SK-N-SH (cell line): ENCODE results near the gene CCNY. TPM values are rescaled to one million over a fixed set of nuclear protein-coding genes. Genes with fewer than 3 reads are reported as not detected.

Source experiments
- CTCF ChIA-PET: fragments of 300-600, 350-600 bp; formaldehyde crosslinking; extraction: SDS; loops from one replicate; lab custom pipeline; 2021; lab: Yijun Ruan, JAX
- POLR2A ChIA-PET: fragments of 350-600 bp; sonication (Branson Sonifier 250); formaldehyde crosslinking; extraction: SDS; loops from one replicate; lab custom pipeline; 2020; ENCODE audit warnings: antibody characterized with exemption, inconsistent platforms; lab: Yijun Ruan, JAX
- DNase-seq: peaks from one replicate; pipeline ENCODE4 v3.0.0; 2012
- H2AFZ ChIP-seq: fragments of 200-600 bp; sonication (generic); 2 replicates; pipeline ENCODE4 v1.8.1; 2016; ENCODE audit warnings: antibody characterized with exemption, mild to moderate bottlenecking, low read depth
- H3F3A ChIP-seq: fragments of 200-600 bp; sonication (generic); replicated peaks from 2 replicates; pipeline ENCODE3; 2016; ENCODE audit warnings: antibody characterized with exemption, mild to moderate bottlenecking; ENCODE audit not compliant: insufficient read depth
- H3K27ac ChIP-seq, 2 experiments: fragments of 200-500 bp in 1 of 2; fragments of 200-600 bp in 1 of 2; sonication (Bioruptor generic) in 1 of 2; sonication (generic), shearing (Covaris generic) in 1 of 2; 2 replicates each; pipeline versions ENCODE4 v1.5.1 to v1.6.1; 2014 to 2016; ENCODE audit warnings: low read depth in 2 of 2, inconsistent platforms in 1 of 2, low read length in 1 of 2, mild to moderate bottlenecking in 1 of 2, mixed read lengths in 1 of 2
- H3K27me3 ChIP-seq: fragments of 200-600 bp; sonication (generic), shearing (Covaris generic); 2 replicates; pipeline ENCODE4 v1.6.1; 2016; ENCODE audit warnings: mixed run types; ENCODE audit not compliant: insufficient read depth
- H3K36me3 ChIP-seq, 2 experiments: fragments of 200-500 bp in 1 of 2; fragments of 200-600 bp in 1 of 2; sonication (Bioruptor generic) in 1 of 2; sonication (generic) in 1 of 2; replicated peaks in 1 of 2; 2 replicates each; pipeline versions ENCODE3 to v1.5.1; 2014 to 2016; ENCODE audit warnings: low read length in 1 of 2, mild to moderate bottlenecking in 1 of 2; ENCODE audit not compliant: insufficient read depth in 2 of 2, control insufficient read depth in 1 of 2
- H3K4me1 ChIP-seq, 2 experiments: fragments of 200-500 bp in 1 of 2; fragments of 200-600 bp in 1 of 2; sonication (Bioruptor generic) in 1 of 2; sonication (generic), shearing (Covaris generic) in 1 of 2; 2 replicates each; pipeline versions ENCODE4 v1.5.1 to v1.6.1; 2014 to 2016; ENCODE audit warnings: low read depth in 1 of 2, low read length in 1 of 2, mixed run types in 1 of 2; ENCODE audit not compliant: insufficient read depth in 2 of 2, control insufficient read depth in 1 of 2
- H3K4me2 ChIP-seq: fragments of 200-600 bp; sonication (generic), shearing (Covaris generic); 2 replicates; pipeline ENCODE4 v1.6.1; 2017; ENCODE audit warnings: mixed run types
- H3K4me3 ChIP-seq, 2 experiments: fragments of 200-500 bp in 1 of 2; fragments of 200-600 bp in 1 of 2; sonication (Bioruptor generic) in 1 of 2; sonication (generic), shearing (Covaris generic) in 1 of 2; 2 replicates each; pipeline versions ENCODE4 v1.5.1 to v1.8.1; 2014 to 2016; ENCODE audit warnings: low read depth in 2 of 2, inconsistent platforms in 1 of 2, low read length in 1 of 2, mild to moderate bottlenecking in 1 of 2, mixed read lengths in 1 of 2, moderate library complexity in 1 of 2
- H3K79me2 ChIP-seq: fragments of 200-600 bp; sonication (generic); 2 replicates; pipeline ENCODE4 v1.8.1; 2017; ENCODE audit warnings: mild to moderate bottlenecking; ENCODE audit not compliant: insufficient read depth
- H3K9ac ChIP-seq: fragments of 200-600 bp; sonication (generic); 2 replicates; pipeline ENCODE4 v1.6.1; 2017; ENCODE audit warnings: mixed run types
- H3K9me2 ChIP-seq: fragments of 200-600 bp; sonication (generic); 2 replicates; pipeline ENCODE4 v1.6.1; 2017; ENCODE audit warnings: mixed run types
- H3K9me3 ChIP-seq: fragments of 200-600 bp; sonication (generic); 2 replicates; pipeline ENCODE4 v1.6.1; 2017; ENCODE audit warnings: mixed run types, mild to moderate bottlenecking, moderate library complexity
- H4K20me1 ChIP-seq: fragments of 200-600 bp; sonication (generic); 2 replicates; pipeline ENCODE4 v1.6.1; 2017; ENCODE audit warnings: mild to moderate bottlenecking, mixed run types; ENCODE audit not compliant: insufficient read depth
- ELF1 ChIP-seq: IDR thresholded peaks from 2 replicates; pipeline ENCODE4 v1.4.0; 2012
- EP300 ChIP-seq, 2 experiments: IDR thresholded peaks; 2 replicates each; pipeline versions ENCODE4 v1.4.0 to v1.6.1; 2012; ENCODE audit warnings: borderline replicate concordance in 1 of 2, low read depth in 1 of 2, low read length in 1 of 2
- EZH2phosphoT487 ChIP-seq: fragments of 200-600 bp; sonication (generic); IDR thresholded peaks from 2 replicates; pipeline ENCODE4 v1.6.1; 2017; ENCODE audit warnings: low read depth, mixed run types, mild to moderate bottlenecking, antibody characterized with exemption, moderate library complexity, borderline replicate concordance
- FOXJ3 ChIP-seq: sonication (generic); formaldehyde crosslinking; IDR thresholded peaks from 2 replicates; pipeline ENCODE4 v1.5.1; 2020; ENCODE audit warnings: mild to moderate bottlenecking, missing genetic modification reagents
- FOXM1 ChIP-seq: IDR thresholded peaks from 2 replicates; pipeline ENCODE4 v1.4.0; 2012; ENCODE audit warnings: low read depth, mild to moderate bottlenecking
- GATA2 ChIP-seq: sonication (generic); formaldehyde crosslinking; IDR thresholded peaks from 2 replicates; pipeline ENCODE4 v1.5.0; 2020; ENCODE audit warnings: mild to moderate bottlenecking, missing genetic modification reagents
- JUND ChIP-seq: IDR thresholded peaks from 2 replicates; pipeline ENCODE4 v1.4.0; 2012
- MAX ChIP-seq: IDR thresholded peaks from 2 replicates; pipeline ENCODE4 v1.4.0; 2012; ENCODE audit warnings: low read depth
- MEF2A ChIP-seq: IDR thresholded peaks from 2 replicates; pipeline ENCODE4 v1.4.0; 2012; ENCODE audit warnings: low read depth, borderline replicate concordance
- MXI1 ChIP-seq: IDR thresholded peaks from 2 replicates; pipeline ENCODE4 v1.6.1; 2012; ENCODE audit warnings: mild to moderate bottlenecking, low read depth, low read length, improper control_type of control experiment
- NFIC ChIP-seq: IDR thresholded peaks from 2 replicates; pipeline ENCODE4 v1.4.0; 2012; ENCODE audit warnings: borderline replicate concordance
- NRF1 ChIP-seq: IDR thresholded peaks from 2 replicates; pipeline ENCODE4 v1.6.1; 2012; ENCODE audit warnings: low read depth, mild to moderate bottlenecking, low read length
- POLR2AphosphoS5 ChIP-seq: IDR thresholded peaks from 2 replicates; pipeline ENCODE4 v1.6.1; 2012; ENCODE audit warnings: low read depth, low read length
- RAD21 ChIP-seq: IDR thresholded peaks from 2 replicates; pipeline ENCODE4 v1.6.1; 2012; ENCODE audit warnings: mild to moderate bottlenecking, low read length
- RCOR1 ChIP-seq: fragments of 150-350 bp; IDR thresholded peaks from 2 replicates; pipeline ENCODE4 v1.6.1; 2017; ENCODE audit warnings: antibody characterized with exemption, low read length
- REST ChIP-seq: IDR thresholded peaks from 2 replicates; pipeline ENCODE4 v1.6.1; 2012; ENCODE audit warnings: mild to moderate bottlenecking, low read depth, low read length, moderate library complexity
- SIN3A ChIP-seq: IDR thresholded peaks from 2 replicates; pipeline ENCODE4 v1.6.1; 2012; ENCODE audit warnings: low read depth, mild to moderate bottlenecking, low read length, moderate library complexity, borderline replicate concordance
- TAF1 ChIP-seq: IDR thresholded peaks from 2 replicates; pipeline ENCODE4 v1.6.1; 2012; ENCODE audit warnings: low read depth, mild to moderate bottlenecking, low read length, moderate library complexity, borderline replicate concordance
- WGBS: methylation state at CpG from one replicate; pipeline ENCODE4 v1.1.6; 2017; ENCODE audit warnings: low lambda C conversion rate; 5-methylcytosine and 5-hydroxymethylcytosine counted together
- polyA plus RNA-seq, 3 experiments: library from polyadenylated mRNA; depleted of rRNA; stranded (reverse); fragments of >200 nt; gene quantifications; 2 replicates each; pipeline ENCODE4 v1.2.3, GENCODE V29; 2012

The CCNY gene
- polyA plus RNA-seq, 1 of the 3 experiments (the other 2 are of a cell fraction), result 29.4 TPM

GRCh38 chr10:35465673-35466072 is 129.4 kb downstream of the CCNY start:
- no peaks in the 10 kb centered on the region for H3K36me3 ChIP-seq
- CTCF ChIA-PET, result interaction anchor here (1.1 kb wide), 1 partner anchor 16 kb away, joined by 3 read pairs; no protein-coding TSS in a partner anchor
- peaks cover 95% of the 10 kb centered on the region for H4K20me1 ChIP-seq
- TF ChIP-seq NFIC (no peak), EP300 (IDR thresholded peaks at IDR 0.05; ENCODE audit: borderline replicate concordance in 1 of 2, low read depth in 1 of 2, low read length in 1 of 2) (no peak), MXI1 (no peak), POLR2AphosphoS5 (no peak), RCOR1 (no peak), FOXJ3 (CRISPR knock-in tag) (no peak), NRF1 (no peak), SIN3A (no peak), TAF1 (no peak), MAX (no peak)
- WGBS, result 97% methylated on average over 5 of the region's 5 CpGs
- H2AFZ ChIP-seq, result no peak overlapping the region
- POLR2A ChIA-PET, result no interaction called here
- H3K9me2 ChIP-seq, result no peaks in the 10 kb centered on the region
- no peak for DNase-seq
- no peak overlapping the region for H3K27ac ChIP-seq
- no peaks in the 10 kb centered on the region for H3K9me3 ChIP-seq
- H3K4me3 ChIP-seq, result no peak overlapping the region
- no peaks in the 10 kb centered on the region for H3F3A ChIP-seq
- H3K4me2 ChIP-seq, result no peak overlapping the region
- no peaks in the 10 kb centered on the region for H3K27me3 ChIP-seq
- no peak overlapping the region for H3K9ac ChIP-seq
- peaks cover 93% of the 10 kb centered on the region for H3K79me2 ChIP-seq
- H3K4me1 ChIP-seq, result peaks cover 22 to 55% of the 10 kb centered on the region in 2 experiments

GRCh38 chr10:35466170-35466569 is 129.9 kb downstream of the CCNY start:
- no peaks in the 10 kb centered on the region for H3K27me3 ChIP-seq
- no peak overlapping the region for H3K4me2 ChIP-seq
- H3F3A ChIP-seq, result no peaks in the 10 kb centered on the region
- no peaks in the 10 kb centered on the region for H3K9me3 ChIP-seq
- no peak for DNase-seq
- no peak overlapping the region for H3K27ac ChIP-seq
- no peaks in the 10 kb centered on the region for H3K9me2 ChIP-seq
- no peak overlapping the region for H3K4me3 ChIP-seq
- 93% methylated on average over 5 of the region's 5 CpGs for WGBS
- H2AFZ ChIP-seq, result no peak overlapping the region
- H3K79me2 ChIP-seq, result peaks cover 95% of the 10 kb centered on the region
- peaks cover 95% of the 10 kb centered on the region for H4K20me1 ChIP-seq
- H3K4me1 ChIP-seq, result peaks cover 21 to 55% of the 10 kb centered on the region in 2 experiments
- TF ChIP-seq ELF1 (no peak), MXI1 (no peak), EP300 (IDR thresholded peaks at IDR 0.05; ENCODE audit: borderline replicate concordance in 1 of 2, low read depth in 1 of 2, low read length in 1 of 2) (no peak), REST (no peak), SIN3A (no peak), MEF2A (no peak), JUND (no peak), FOXM1 (no peak), RAD21 (no peak), TAF1 (no peak), EZH2phosphoT487 (no peak), GATA2 (CRISPR knock-in tag) (no peak)
- TF ChIP-seq, all 33 proteins: peak for 0
- H3K36me3 ChIP-seq, result no peaks in the 10 kb centered on the region
- no peak overlapping the region for H3K9ac ChIP-seq
- ChIA-PET CTCF (interaction anchor here (1.1 kb wide), 1 partner anchor 17 kb away, joined by 3 read pairs; no protein-coding TSS in a partner anchor), POLR2A (no interaction called here)
